Bronchial smooth muscle cell (primary cell): ENCODE data around the gene PBX1. TPM values are rescaled to one million over a fixed set of nuclear protein-coding genes. Genes with fewer than 3 reads are reported as not detected.

Source experiments
- total RNA-seq: library from RNA; depleted of rRNA; stranded (reverse); fragments of >200 nt; gene quantifications from 2 replicates; pipeline ENCODE4 v1.2.1, GENCODE V29; 2014

The PBX1 gene
- 73.0 and 77.5 TPM in 2 replicates for total RNA-seq

GRCh38 chr1:164558461-164559341, at the start of gene PBX1:
PBX1 (plus strand) TSS chr1:164559184.

